K562 (cell line): ENCODE results near the gene TMC4. TPM values are rescaled to one million over a fixed set of nuclear protein-coding genes. Genes with fewer than 3 reads are reported as not detected.
A peak's percentile ranks its signal among the peaks of the same experiment; 100 is the strongest.

ENCODE experiments used
- E2F3 ChIP-seq: fragments of 250-450 bp; sonication (Bioruptor Pico); IDR thresholded peaks from 2 replicates; pipeline ENCODE4 v1.4.0; 2020; ENCODE audit warnings: mild to moderate bottlenecking
- HMG20B ChIP-seq: fragments of 250-450 bp; sonication (Bioruptor Pico); IDR thresholded peaks from 2 replicates; pipeline ENCODE4 v1.5.0; 2021; ENCODE audit warnings: mild to moderate bottlenecking
- LEF1 ChIP-seq: fragments of 450-650 bp; IDR thresholded peaks from 2 replicates; pipeline ENCODE4 v1.6.1; 2016; ENCODE audit warnings: mild to moderate bottlenecking
- MAFG ChIP-seq: fragments of 450-650 bp; conservative IDR thresholded peaks from 2 replicates; pipeline ENCODE4 v1.6.1; 2016; ENCODE audit warnings: missing genetic modification characterization, missing compliant biosample characterization
- NELFE ChIP-seq: IDR thresholded peaks from 2 replicates; pipeline ENCODE4 v1.6.1; 2011; ENCODE audit warnings: mild to moderate bottlenecking; ENCODE audit not compliant: insufficient read depth, insufficient read length
- NR3C1 ChIP-seq: sonication (generic); formaldehyde crosslinking; IDR thresholded peaks from 2 replicates; pipeline ENCODE4 v1.8.1; 2022; ENCODE audit warnings: missing genetic modification reagents
- RNF2 ChIP-seq: sonication (generic); IDR thresholded peaks from 2 replicates; pipeline ENCODE4 v1.6.1; 2016
- SAFB2 ChIP-seq: fragments of 200-400 bp; formaldehyde crosslinking; IDR thresholded peaks from 2 replicates; pipeline ENCODE4 v1.6.1; 2018; ENCODE audit warnings: borderline replicate concordance, low read length, low read depth, moderate library complexity; ENCODE audit not compliant: severe bottlenecking
- SETDB1 ChIP-seq: IDR thresholded peaks from one replicate; pipeline ENCODE4 v1.6.1; 2012; ENCODE audit warnings: low read length, control low read depth, inconsistent platforms
- SLC30A9 ChIP-seq: fragments of 250-450 bp; sonication (Bioruptor Pico); IDR thresholded peaks from 2 replicates; pipeline ENCODE4 v1.8.0; 2022; ENCODE audit warnings: mild to moderate bottlenecking, moderate library complexity
- SRF ChIP-seq, 2 experiments: fragments of 250-450, 450-650 bp in 1 of 2; sonication (Bioruptor Pico) in 1 of 2; sonication (generic) in 1 of 2; formaldehyde crosslinking; IDR thresholded peaks; 2 replicates each; pipeline versions ENCODE4 v1.5.0 to v1.5.1; 2020 to 2022; ENCODE audit warnings: mild to moderate bottlenecking in 1 of 2, missing genetic modification reagents in 1 of 2
- SRSF7 ChIP-seq: fragments of 200-400 bp; formaldehyde crosslinking; optimal IDR thresholded peaks from 2 replicates; pipeline ENCODE3; 2017; ENCODE audit warnings: mild to moderate bottlenecking, low read depth, low read length
- SRSF9 ChIP-seq: fragments of 200-400 bp; formaldehyde crosslinking; IDR thresholded peaks from 2 replicates; pipeline ENCODE4 v1.6.1; 2017; ENCODE audit warnings: low read depth, low read length, borderline replicate concordance
- ZC3H4 ChIP-seq: sonication (generic); formaldehyde crosslinking; IDR thresholded peaks from 2 replicates; pipeline ENCODE4 v1.9.0; 2021; ENCODE audit warnings: missing genetic modification reagents, borderline replicate concordance
- ZNF121 ChIP-seq: sonication (generic); formaldehyde crosslinking; conservative IDR thresholded peaks from 2 replicates; pipeline ENCODE4 v1.8.0; 2022; ENCODE audit warnings: missing genetic modification reagents
- ZNF165 ChIP-seq: fragments of 250-450 bp; sonication (Bioruptor Pico); IDR thresholded peaks from 2 replicates; pipeline ENCODE4 v1.4.0; 2020; ENCODE audit warnings: borderline replicate concordance
- ZNF395 ChIP-seq: fragments of 200-800 bp; sonication (Bioruptor generic); IDR thresholded peaks from 2 replicates; pipeline ENCODE4 v1.6.1; 2017; ENCODE audit warnings: missing genetic modification characterization, missing compliant biosample characterization
- ZNF561 ChIP-seq: fragments of 450-650 bp; formaldehyde crosslinking; conservative IDR thresholded peaks from 2 replicates; pipeline ENCODE4 v1.4.0; 2020; ENCODE audit warnings: mild to moderate bottlenecking, moderate library complexity
- ZNF717 ChIP-seq: fragments of 250-450 bp; sonication (Bioruptor Pico); IDR thresholded peaks from 2 replicates; pipeline ENCODE4 v1.5.0; 2021
- ZNF766 ChIP-seq: fragments of 200-800 bp; sonication (Bioruptor generic); conservative IDR thresholded peaks from 2 replicates; pipeline ENCODE4 v1.6.1; 2016; ENCODE audit warnings: missing genetic modification characterization, missing compliant biosample characterization
- polyA plus RNA-seq, 8 experiments: library from polyadenylated mRNA; depleted of rRNA in 4 of 8; stranded (reverse) in 5 of 8; unstranded in 3 of 8; fragments of >200 nt; fragmentation: Nextera tagmentation in 2 of 8; fragmentation: Illumina TruSeq in 1 of 8; extraction: Ambion mirVana in 2 of 8; extraction: Trizol in 1 of 8; gene quantifications; 2 replicates each; pipeline versions ENCODE4 v1.2.1 to v1.2.3, GENCODE V29; 2011 to 2014; ENCODE audit warnings: inconsistent platforms in 1 of 8, missing spikeins in 1 of 8
- total RNA-seq, 7 experiments: library from RNA; depleted of rRNA in 6 of 7; stranded (reverse); fragments of >200 nt in 6 of 7; fragmentation: Illumina TruSeq in 2 of 7; extraction: Trizol in 2 of 7; gene quantifications; 2 replicates each; pipeline versions ENCODE4 v1.2.1 to v1.2.3, GENCODE V29; 2011 to 2021; ENCODE audit warnings: low replicate concordance in 1 of 7
- TF ChIP-seq, protein P1 (sequence below), 2 experiments: IDR thresholded peaks; 2 replicates each; pipeline ENCODE4 v1.6.1; 2011; ENCODE audit warnings: borderline replicate concordance in 1 of 2, control low read depth in 1 of 2, low read depth in 1 of 2, low read length in 1 of 2, mild to moderate bottlenecking in 1 of 2, mixed read lengths in 1 of 2, moderate library complexity in 1 of 2; ENCODE audit not compliant: insufficient read depth in 1 of 2, insufficient read length in 1 of 2, poor library complexity in 1 of 2, severe bottlenecking in 1 of 2; ENCODE audit errors: extremely low read depth in 1 of 2
- TF ChIP-seq, protein P2 (sequence below): sonication (generic); formaldehyde crosslinking; IDR thresholded peaks from 2 replicates; pipeline ENCODE4 v1.8.1; 2022; ENCODE audit warnings: missing genetic modification reagents
- TF ChIP-seq, protein P3 (sequence below): fragments of 450-650 bp; IDR thresholded peaks from 2 replicates; pipeline ENCODE4 v1.6.1; 2017; ENCODE audit warnings: mild to moderate bottlenecking, moderate library complexity

The TMC4 gene
- total and polyA plus RNA-seq, 9 of the 15 experiments (the other 6 are each of a cell fraction or from before 2014, with no cell fraction given), result 0.12 to 0.79 (median 0.36) TPM; not detected in 2

DNA sequence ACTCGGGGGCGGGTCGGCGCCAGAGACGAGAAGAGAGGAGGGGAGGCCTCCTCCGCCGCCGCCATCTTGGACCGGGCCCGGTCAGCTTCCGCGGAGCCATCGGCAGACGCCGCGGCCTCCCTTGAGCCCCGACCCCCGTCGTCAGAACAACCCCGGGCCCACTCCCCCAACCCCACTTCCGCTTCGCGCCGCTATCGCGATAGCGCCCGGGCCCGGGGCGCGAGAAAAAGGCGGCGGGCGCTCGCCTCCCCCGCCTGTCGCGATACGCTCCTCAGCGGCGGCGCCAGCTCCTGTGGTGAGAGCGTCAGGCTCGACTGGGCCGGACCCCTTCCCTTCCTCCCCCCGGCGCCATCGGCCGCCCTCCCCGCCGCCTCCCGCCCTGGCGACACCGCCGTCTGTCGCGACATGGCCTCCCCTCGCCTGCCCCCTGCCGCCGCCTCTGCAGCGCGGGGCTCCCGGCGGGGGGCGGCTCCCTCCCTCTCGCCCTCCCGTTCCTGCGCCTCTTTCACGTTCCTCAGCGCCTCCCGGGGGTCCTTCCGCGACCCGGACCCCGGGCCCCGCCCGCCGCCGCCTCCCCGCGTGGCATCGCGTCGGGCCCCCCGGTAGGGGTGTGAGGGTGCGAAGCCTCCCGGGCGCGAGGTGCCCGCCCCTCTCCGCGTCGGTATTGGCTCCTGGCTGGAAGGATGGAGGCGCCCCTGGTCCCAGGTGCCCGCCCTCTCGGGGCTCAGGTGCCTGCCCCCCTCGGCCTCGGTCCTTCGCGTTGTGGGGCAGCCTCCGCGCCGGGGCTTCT, 35.1 kb downstream of the TMC4 start, which contains the start of gene CNOT3 (continued):
- TF ChIP-seq HMG20B (CRISPR knock-in tag), result no peak
- no peak for TF ChIP-seq ZNF766 (CRISPR knock-in tag)
- TF ChIP-seq SRSF9, result no peak
- no peak for TF ChIP-seq ZNF395 (CRISPR knock-in tag)
- no peak for TF ChIP-seq RNF2
- no peak for TF ChIP-seq ZNF121 (CRISPR knock-in tag)
- TF ChIP-seq ZNF165 (CRISPR knock-in tag), result no peak
- no peak for TF ChIP-seq SLC30A9
- TF ChIP-seq SRF (CRISPR knock-in tag; IDR thresholded peaks at IDR 0.05), result no peak
- TF ChIP-seq ZNF717 (CRISPR knock-in tag), result no peak
- TF ChIP-seq NR3C1 (CRISPR knock-in tag), result 0 out of 2 replicates have a peak, but pooled peaks have one; percentile 41
- no peak for TF ChIP-seq NELFE
- no peak for TF ChIP-seq ZC3H4 (CRISPR knock-in tag)
- TF ChIP-seq, protein P1, sequence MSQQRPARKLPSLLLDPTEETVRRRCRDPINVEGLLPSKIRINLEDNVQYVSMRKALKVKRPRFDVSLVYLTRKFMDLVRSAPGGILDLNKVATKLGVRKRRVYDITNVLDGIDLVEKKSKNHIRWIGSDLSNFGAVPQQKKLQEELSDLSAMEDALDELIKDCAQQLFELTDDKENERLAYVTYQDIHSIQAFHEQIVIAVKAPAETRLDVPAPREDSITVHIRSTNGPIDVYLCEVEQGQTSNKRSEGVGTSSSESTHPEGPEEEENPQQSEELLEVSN (IDR thresholded peaks at IDR 0.05; ENCODE audit: borderline replicate concordance in 1 of 2, extremely low read depth in 1 of 2, insufficient read depth in 1 of 2, insufficient read length in 1 of 2, low read depth in 1 of 2, low read length in 1 of 2, poor library complexity in 1 of 2, severe bottlenecking in 1 of 2), result peak; percentile 54 to 83
- no peak for TF ChIP-seq E2F3 (CRISPR knock-in tag)
- no peak for TF ChIP-seq LEF1
- no peak for TF ChIP-seq ZNF561
- TF ChIP-seq SETDB1, result no peak
- TF ChIP-seq, protein P2, sequence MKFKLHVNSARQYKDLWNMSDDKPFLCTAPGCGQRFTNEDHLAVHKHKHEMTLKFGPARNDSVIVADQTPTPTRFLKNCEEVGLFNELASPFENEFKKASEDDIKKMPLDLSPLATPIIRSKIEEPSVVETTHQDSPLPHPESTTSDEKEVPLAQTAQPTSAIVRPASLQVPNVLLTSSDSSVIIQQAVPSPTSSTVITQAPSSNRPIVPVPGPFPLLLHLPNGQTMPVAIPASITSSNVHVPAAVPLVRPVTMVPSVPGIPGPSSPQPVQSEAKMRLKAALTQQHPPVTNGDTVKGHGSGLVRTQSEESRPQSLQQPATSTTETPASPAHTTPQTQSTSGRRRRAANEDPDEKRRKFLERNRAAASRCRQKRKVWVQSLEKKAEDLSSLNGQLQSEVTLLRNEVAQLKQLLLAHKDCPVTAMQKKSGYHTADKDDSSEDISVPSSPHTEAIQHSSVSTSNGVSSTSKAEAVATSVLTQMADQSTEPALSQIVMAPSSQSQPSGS (CRISPR knock-in tag), result no peak
- 0 out of 2 replicates have a peak, but pooled peaks have one; percentile 57 for TF ChIP-seq MAFG (tag)
- TF ChIP-seq, protein P3, sequence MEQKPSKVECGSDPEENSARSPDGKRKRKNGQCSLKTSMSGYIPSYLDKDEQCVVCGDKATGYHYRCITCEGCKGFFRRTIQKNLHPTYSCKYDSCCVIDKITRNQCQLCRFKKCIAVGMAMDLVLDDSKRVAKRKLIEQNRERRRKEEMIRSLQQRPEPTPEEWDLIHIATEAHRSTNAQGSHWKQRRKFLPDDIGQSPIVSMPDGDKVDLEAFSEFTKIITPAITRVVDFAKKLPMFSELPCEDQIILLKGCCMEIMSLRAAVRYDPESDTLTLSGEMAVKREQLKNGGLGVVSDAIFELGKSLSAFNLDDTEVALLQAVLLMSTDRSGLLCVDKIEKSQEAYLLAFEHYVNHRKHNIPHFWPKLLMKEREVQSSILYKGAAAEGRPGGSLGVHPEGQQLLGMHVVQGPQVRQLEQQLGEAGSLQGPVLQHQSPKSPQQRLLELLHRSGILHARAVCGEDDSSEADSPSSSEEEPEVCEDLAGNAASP, result no peak
- no peak for TF ChIP-seq SRSF7
- TF ChIP-seq SAFB2, result no peak
